HG02678 (cell line): ENCODE results near the gene ONECUT2.
A peak's percentile ranks its signal among the peaks of the same experiment; 100 is the strongest.

Source experiments
- ATAC-seq: cut with Tn5 transposase; IDR thresholded peaks from one replicate; pipeline ENCODE4 v1.9.1; 2021; ENCODE audit warnings: mild to moderate bottlenecking, moderate library complexity; ENCODE audit not compliant: unreplicated experiment

ONECUT2 gene

GRCh38 chr18:57431002-57431382, 4.2 kb upstream of the ONECUT2 start:
- no peak for ATAC-seq

GRCh38 chr18:57431467-57432080, 3.6 kb upstream of the ONECUT2 start:
- ATAC-seq = no peak

DNA sequence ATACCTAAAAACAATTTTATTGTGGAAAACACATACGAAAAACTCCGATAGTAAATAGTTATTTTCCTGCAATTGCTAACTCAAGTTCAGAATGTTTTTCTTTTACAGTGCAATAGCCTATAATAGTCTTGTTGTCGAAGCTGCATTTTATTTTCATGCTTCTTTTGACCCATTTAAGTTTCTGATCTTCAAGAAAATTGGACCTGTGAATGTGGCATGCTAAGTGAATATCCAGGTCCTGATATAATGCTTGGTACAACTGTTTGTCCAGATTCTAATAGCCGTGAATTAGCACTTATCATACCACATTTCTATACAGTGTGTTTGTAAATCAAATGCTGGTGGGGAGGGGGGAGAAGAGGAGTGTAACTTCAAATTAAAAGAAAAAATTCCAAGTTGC, 3.0 kb upstream of the ONECUT2 start:
- ATAC-seq = no peak

DNA sequence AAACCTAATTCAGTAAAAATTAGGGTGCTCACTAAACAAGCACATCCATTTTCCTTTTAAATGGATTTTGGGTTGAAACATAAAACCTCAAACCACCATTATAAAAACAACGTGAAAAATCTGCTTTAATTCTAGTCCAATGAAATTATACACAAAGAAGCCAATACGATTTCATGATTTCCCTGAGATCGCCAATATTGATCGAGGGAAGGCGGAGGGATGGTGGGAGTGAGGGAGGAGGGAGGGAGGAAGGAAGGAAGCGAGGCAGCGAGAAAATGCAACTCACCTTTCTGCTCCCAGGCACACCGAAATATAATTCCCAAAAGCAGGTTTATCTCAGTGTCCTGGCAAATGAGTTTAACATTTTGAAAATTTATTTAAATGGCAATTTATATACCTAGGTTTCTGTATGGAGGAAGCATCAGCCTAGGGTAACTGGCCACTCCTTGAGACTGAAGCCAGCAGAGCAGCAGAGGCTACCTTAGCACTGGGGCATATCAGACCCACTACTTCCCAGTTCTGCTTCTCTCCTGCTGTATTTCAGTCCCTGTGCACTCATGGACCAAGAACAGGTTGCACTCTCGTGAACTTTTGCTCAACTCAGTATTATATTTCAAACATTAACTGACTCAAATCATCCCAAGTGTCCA, 2.3 kb upstream of the ONECUT2 start:
- no peak for ATAC-seq

DNA sequence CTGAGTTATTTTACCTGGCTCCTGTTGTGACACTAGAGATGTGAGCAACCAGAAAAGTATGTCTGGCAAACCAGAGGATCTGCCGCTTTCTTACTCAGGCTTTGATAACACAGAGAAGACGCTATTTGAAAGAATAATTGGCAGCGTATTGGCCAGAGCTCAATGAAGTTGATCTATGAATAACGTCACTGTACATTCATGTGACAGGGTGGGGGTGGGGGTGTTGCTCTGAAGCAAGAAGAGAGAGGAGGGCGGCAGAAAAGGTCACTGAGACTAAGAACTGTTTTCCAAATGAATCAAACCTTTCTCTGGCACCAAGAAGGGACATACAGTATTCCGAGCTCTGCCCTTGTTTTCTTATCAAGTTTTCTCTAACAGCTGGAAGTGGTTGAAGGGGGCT, 1.7 kb upstream of the ONECUT2 start:
- ATAC-seq = no peak

DNA sequence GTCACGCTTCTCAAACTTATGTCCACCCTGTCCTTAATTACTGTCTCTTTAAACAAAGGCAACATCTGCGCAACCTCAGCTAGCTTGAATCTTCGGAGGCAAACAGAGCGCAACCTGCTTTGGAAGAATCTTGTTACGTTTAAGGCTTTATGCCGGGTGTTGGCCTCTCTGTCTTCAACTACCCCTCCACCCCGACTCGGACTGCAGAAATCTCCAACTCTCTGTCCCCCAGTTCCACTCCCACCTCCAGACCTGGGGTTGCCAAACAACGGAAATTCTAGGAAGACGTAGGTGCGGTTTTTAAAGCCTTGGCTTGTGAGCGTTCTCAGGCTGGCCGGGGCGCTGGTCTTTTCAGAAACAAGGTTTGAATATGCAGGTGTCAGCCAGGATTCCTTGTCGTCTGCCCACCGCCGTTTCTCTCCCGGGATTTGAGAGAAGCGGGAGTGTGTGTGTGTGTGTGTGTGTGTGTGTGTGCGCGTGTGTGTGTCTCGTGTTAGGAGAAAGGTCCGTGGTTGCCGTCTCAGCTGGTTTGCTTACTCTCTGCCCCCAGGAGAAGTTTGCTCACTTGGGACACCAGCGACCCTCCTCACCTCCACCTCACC, 1.1 kb upstream of the ONECUT2 start:
- no peak for ATAC-seq

DNA sequence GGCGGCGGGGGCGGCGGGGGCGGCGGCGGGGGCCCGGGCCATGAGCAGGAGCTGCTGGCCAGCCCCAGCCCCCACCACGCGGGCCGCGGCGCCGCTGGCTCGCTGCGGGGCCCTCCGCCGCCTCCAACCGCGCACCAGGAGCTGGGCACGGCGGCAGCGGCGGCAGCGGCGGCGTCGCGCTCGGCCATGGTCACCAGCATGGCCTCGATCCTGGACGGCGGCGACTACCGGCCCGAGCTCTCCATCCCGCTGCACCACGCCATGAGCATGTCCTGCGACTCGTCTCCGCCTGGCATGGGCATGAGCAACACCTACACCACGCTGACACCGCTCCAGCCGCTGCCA, 644 bp downstream of the ONECUT2 start:
- ATAC-seq = no peak

DNA sequence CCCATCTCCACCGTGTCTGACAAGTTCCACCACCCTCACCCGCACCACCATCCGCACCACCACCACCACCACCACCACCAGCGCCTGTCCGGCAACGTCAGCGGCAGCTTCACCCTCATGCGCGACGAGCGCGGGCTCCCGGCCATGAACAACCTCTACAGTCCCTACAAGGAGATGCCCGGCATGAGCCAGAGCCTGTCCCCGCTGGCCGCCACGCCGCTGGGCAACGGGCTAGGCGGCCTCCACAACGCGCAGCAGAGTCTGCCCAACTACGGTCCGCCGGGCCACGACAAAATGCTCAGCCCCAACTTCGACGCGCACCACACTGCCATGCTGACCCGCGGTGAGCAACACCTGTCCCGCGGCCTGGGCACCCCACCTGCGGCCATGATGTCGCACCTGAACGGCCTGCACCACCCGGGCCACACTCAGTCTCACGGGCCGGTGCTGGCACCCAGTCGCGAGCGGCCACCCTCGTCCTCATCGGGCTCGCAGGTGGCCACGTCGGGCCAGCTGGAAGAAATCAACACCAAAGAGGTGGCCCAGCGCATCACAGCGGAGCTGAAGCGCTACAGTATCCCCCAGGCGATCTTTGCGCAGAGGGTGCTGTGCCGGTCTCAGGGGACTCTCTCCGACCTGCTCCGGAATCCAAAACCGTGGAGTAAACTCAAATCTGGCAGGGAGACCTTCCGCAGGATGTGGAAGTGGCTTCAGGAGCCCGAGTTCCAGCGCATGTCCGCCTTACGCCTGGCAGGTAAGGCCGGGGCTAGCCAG, 1.2 kb downstream of the ONECUT2 start:
- no peak for ATAC-seq

- no peak for ATAC-seq
Observed at GRCh38 chr18:57436965-57437333, 1.8 kb downstream of the ONECUT2 start.

- no peak for ATAC-seq
Observed at GRCh38 chr18:57437402-57437765, 2.2 kb downstream of the ONECUT2 start.

- ATAC-seq = peak; percentile 54
Observed at GRCh38 chr18:57437766-57438671, 2.8 kb downstream of the ONECUT2 start.

DNA sequence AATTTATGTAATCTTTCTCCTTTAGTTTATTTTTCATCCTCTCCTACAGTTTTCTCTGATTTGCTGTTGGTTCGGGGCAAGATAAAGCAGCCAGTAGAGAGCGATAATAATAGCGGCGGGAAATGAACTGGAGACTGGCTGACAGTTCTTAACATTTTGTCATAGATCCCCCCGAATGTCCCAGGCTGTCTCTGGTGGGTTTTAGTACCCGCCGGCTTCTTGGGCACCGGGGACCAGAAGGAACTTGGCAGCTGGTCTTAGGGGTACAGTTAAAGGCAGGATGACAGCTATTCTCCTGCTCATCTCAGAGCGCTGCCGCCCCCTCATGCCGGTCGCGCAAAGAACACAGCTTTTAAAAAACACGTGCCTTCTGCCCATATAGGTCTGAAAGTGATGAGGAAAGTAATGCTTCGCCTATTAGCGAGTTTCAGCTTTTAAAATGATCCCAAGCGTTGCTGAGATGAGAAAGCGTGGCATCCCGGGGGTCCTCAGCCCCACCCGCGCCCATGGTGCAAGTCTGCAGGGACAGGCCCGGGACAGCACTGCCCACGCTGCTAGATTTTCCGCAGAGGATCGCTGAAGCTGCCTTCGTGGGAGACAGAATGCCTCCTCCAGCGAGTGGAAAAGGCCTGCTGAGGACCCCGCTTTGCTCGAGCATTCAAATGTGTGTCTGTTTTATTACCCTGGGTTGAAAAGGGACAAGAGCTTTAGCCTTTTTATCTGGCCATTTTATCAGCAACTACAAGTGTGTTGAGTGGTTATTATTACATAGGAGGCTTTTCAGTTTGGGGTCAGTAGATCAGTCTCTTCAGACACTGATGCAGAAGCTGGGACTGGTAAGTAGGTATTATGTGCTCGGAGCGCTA, 3.8 kb downstream of the ONECUT2 start:
- no peak for ATAC-seq

DNA sequence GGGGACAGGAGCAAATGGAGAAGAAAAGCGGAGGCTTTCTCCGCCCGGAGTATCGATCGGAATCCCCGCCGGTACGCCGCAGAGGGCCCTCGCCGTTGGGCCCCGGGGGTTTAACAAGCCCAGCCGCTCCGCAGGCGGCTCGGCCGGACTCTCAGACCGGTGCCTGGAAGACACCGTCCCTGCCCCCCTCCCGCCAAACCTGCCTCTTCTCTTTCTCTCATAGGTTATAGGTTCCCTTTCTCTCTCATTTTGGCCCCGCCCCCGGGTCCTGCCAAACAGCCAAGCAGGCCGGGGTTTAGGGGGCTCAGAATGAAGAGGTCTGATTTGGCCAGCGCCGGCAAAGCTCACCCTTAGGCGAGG, 4.4 kb downstream of the ONECUT2 start:
- ATAC-seq = no peak

DNA sequence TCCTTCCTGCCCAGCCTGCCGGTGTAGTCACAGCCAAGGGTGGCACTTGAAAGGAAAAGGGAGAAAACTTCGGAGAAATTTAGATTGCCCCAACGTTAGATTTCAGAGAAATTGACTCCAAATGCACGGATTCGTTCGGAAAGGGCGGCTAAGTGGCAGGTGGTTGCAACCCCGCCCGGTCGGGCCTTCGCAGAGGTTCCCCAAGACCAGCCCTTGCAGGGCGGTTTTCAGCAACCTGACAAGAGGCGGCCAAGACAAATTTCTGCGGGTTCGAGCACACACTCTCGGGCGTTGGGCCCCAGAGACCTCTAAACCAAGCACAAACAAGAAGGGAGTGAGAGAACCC, 4.8 kb downstream of the ONECUT2 start:
- ATAC-seq = no peak

DNA sequence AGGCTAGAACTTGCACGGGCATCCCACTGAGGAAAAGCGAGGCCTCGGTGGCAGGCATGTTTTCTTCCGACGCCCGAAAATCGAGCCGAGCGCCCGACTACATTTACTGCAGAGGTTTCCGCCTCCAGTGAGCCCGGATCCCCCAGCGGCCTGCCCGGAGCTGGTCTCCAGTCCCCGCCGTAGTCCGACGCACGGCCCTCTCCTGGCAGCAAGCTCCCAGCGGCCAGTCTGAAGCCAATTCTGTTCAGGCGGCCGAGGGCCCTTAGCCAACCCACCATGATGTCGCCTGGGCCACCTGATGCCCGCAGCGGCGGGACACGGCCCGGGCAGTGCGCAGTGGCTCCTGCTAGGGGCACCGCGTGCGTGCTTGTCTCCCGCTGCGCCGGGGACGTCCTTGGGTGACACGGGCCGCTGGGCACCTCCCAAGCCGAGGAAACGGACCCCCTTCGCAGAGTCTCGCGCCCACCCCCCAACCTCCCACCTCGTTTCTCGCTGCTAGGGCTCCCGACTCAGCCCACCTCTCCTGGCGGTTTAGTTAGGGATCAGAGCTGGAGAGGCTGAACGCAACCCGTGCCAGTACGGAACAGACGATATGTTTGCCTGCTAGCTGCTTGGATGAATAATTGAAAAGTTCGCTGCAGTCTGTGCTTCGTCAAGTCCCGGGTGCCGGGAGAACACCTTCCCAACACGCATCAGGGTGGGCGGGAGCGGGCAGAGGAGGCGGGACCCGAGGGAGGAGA, 5.3 kb downstream of the ONECUT2 start:
- no peak for ATAC-seq

DNA sequence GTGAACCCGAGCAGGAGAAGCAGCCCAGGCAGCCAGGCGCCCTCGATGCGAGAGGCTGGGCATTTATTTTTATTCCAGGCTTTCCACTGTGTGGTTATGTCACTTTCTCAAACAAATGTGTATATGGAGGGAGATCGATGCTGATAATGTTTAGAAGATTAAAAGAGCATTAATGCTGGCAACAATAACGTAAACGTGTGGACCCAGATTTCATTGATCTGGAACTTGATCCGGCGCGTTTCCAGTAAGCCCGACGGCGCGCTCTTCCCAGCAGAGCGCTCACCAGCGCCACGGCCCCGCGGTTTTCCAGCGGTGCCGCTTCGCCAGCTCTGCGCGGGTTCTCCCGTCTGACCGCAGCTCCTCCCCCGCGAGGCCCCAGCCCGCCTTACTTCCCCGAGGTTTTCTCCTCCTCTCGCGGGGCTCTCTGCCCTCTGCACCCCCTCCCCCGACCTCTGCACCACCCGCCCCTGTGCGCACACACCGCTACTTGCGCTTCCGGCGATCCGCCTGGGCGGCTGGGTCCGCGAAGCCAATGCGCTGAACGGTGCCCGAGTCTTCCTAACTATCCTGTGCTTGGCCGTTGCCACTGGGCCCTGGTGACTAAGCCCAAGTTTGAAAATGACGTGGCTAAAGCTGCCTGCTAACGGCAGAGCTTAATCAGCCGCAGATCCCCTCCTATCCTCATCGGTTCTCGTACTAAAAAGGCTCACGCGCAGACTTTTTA, 6.1 kb downstream of the ONECUT2 start:
- no peak for ATAC-seq

- ATAC-seq = no peak
Observed at GRCh38 chr18:57443247-57443646, 8.1 kb downstream of the ONECUT2 start.

DNA sequence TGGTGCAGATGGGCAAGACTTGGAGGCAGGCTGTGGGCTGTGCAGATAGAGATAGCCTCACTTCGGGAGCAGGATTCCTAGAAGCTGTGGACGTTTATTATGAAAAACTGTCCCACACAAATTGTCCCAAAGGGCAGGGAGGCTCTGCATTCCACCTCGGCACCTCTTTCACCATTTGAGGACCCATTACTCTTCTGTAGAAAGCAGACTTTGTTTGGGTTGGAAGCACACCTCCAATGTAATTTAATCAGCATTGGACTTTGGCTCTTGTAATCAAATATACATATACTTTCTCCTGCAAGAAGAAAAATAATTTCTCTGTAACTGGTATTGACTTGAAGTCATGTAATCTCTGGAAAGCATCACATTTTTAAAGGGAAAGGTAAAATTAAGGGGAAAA, 8.5 kb downstream of the ONECUT2 start:
- no peak for ATAC-seq

DNA sequence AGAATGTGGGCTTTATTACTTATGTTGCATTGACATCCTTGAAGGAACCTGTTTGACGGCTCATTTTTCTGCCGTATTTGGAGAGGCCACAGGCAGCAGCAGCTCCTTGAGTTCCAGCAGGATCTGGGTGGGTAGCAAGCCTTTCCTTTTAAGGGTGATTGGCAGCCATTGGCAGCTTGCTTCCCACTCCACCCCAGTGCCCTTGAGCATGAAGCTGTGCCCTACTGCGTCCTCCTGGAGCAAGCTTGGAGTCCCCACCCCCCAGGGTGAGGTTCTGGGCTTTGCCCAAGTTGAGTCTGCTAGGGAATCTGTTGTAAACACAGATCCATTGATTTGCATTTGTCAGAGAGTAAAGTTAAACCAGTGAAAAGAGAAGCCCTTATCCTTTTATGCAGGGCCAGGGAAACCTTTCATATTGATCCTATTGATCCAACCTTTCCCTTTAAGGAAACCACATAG, 9.2 kb downstream of the ONECUT2 start:
- no peak for ATAC-seq
